GM18508 (cell line): ENCODE results near the gene SLC39A9.
"Not testable (repeated sequence)": the region's sequence is repeated elsewhere in the genome, so short reads cannot be mapped to it uniquely, and the experiment has no call there.

Source experiments
- ATAC-seq: cut with Tn5 transposase; IDR thresholded peaks from one replicate; pipeline ENCODE4 v1.9.1; 2021; ENCODE audit warnings: moderate number of reproducible peaks; ENCODE audit not compliant: insufficient read depth, unreplicated experiment

The SLC39A9 gene

GRCh38 chr14:69366761-69367160 is 31.7 kb upstream of the SLC39A9 start:
- ATAC-seq = no peak

GRCh38 chr14:69368381-69368780 is 30.1 kb upstream of the SLC39A9 start:
- ATAC-seq = no peak

DNA sequence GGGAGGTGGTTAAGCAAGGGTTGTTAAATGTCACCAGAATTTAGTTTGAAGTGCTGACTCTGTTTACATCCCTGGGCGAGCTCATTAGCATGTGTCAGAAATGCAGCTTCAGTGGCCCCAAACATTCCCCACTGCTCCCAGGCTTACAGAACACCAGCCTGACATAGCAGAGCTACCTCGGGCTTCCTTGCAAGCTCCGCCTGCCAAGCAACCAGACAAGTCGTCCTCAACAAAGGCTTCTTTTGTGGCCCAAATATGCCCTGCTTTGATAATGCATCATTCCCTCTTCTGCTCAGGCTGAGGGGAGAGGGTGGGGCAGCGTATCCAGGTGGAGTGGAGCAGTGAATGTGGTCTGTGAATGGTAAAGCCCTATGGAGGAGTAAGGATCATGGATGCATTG is 28.4 kb upstream of the SLC39A9 start:
- no peak for ATAC-seq

GRCh38 chr14:69372146-69372545 is 26.3 kb upstream of the SLC39A9 start:
- no peak for ATAC-seq

DNA sequence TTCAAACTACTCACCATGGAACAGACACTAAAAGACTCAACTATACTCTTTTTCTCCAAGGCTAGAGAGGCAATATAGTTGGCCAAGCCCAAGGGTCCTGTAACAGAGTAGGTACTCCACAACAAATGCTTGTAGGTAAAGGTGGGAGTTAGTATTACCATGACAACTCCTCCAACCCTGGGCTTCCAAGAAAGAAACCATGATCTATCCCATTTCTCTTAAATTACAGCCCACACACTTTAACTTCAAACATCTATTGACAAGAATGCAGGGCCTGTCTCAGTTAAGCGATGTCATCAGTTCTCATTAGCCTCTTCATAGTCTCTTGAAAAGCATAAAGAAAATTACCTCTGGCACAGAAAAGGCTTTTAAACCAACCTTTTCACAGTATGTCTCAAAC is 25.4 kb upstream of the SLC39A9 start:
- no peak for ATAC-seq

DNA sequence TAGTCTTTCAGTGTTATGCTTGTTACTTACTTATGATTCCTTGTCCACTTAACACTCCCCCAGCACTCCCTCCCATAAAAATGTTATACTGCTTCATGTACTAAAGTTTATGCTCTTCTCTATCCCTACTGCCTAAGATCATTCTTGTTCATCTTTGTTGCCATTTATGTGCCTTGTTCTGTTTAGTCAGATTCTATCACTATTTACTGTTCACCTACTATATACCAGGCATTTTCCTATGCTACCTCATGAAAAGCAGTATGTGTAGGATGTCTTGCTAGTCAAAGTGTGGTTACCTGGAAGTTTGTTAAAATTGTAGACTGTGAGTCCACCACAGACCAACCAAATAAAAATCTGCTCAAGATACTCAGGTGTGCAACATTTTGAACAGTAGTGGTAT is 24.3 kb upstream of the SLC39A9 start:
- no peak for ATAC-seq

GRCh38 chr14:69375182-69375581 is 23.3 kb upstream of the SLC39A9 start:
- no peak for ATAC-seq

DNA sequence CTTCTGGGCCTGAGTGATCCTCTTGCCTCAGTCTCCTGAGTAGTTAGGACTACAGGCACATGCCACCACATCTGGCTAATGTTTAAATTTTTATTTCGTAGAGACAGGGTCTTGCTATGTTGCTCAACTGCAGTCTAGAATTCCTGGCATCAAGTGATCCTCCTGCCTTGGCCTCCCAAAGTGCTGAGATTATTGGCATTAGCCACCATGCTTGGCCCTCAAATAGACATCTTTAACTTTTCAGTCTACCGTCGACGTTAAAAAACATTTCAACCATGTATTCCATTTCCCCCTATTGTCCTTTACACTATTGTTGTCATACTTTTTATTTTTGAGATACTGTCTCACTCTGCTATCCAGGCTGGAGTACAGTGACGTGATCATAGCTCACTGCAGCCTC is 22.8 kb upstream of the SLC39A9 start:
- no peak for ATAC-seq

DNA sequence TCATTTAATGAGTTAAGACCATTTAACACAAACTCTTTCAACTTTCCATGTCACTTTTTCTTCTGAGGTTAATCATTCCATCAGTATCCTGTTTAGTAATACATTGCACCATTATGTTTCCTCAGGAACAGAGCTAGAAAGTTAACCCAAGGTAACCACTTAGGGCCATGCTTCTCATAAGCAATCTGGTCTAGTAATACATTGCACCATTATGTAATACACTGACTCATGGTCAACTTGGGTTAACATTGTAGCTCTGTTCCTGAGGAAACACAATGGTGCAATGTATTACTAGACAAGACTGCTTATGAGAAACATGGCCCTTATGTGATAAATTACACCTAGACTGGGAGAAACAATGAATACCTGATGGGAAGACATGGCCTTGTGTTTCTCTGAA is 22.1 kb upstream of the SLC39A9 start:
- ATAC-seq = no peak

GRCh38 chr14:69378274-69378673 is 20.2 kb upstream of the SLC39A9 start:
- no peak for ATAC-seq

GRCh38 chr14:69387311-69387710 is 11.2 kb upstream of the SLC39A9 start:
- no peak for ATAC-seq

DNA sequence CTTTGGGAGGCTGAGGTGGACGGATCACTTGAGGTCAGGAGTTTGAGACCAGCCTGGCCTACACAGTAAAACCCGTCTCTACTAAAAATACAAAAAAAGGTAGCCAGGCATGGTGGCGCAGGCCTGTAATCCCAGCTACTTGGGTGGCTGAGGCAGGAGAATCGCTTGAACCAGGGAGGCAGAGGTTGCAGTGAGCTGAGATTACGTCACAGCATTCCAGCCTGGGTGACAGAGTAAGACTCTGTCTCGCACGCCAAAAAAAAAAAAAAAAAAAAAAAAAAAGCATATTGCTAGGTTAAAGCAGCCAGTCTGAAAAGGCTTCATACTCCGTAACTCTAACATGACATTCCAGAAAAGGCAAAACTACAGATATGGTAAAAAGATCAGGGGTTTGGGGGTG is 7.1 kb upstream of the SLC39A9 start:
- ATAC-seq = not testable (repeated sequence)

- no peak for ATAC-seq
These were observed 6.0 kb upstream of the SLC39A9 start for GRCh38 chr14:69392481-69392880.

DNA sequence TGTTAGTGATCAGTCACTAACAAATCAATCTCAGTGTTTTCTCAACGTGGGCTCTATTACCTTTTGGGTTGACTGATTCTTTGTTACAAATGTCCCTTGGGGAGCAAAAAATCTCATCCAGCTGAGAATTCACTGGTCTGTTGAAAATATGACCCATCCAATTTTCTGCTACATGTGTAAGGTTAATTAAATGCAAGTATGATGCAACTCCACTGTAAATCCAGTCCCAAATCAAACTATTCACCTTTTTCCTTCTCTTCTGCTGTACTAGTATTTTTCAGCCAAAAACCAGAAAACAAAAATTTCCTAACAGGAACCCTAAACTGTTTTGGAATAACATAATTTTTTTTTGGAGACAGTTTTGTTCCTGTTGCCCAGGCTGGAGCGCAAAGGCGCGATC is 2.6 kb upstream of the SLC39A9 start:
- no peak for ATAC-seq

- ATAC-seq = no peak
These were observed 322 bp downstream of the SLC39A9 start for GRCh38 chr14:69398818-69399210.

- no peak for ATAC-seq
These were observed 1.3 kb downstream of the SLC39A9 start for GRCh38 chr14:69399750-69400149.

GRCh38 chr14:69400154-69400553 is 1.7 kb downstream of the SLC39A9 start:
- ATAC-seq = no peak

- no peak for ATAC-seq
These were observed 3.3 kb downstream of the SLC39A9 start for GRCh38 chr14:69401841-69402240.

- ATAC-seq = no peak
These were observed 6.0 kb downstream of the SLC39A9 start for GRCh38 chr14:69404478-69404877.

- ATAC-seq = no peak
These were observed 6.4 kb downstream of the SLC39A9 start for GRCh38 chr14:69404883-69405282.

DNA sequence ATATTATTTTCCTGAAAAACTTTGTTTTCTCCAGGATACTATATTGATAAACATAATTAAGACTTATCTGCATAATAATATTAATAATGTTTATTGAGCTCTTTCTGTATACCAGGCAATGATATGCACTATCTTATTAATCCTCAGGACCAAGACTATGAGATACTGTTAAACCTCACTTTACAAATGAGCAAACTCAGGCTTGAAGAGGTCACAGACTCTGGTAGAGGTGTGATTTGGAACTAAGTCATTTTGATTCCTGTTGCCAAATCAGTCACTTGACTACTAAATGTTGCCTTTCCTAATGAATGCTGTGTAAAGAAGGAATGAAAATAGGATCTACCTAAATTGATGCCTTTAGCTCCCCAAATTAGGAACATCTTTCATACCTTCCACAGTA is 7.3 kb downstream of the SLC39A9 start:
- ATAC-seq = no peak

GRCh38 chr14:69408331-69408960 is 10.0 kb downstream of the SLC39A9 start:
- no peak for ATAC-seq

DNA sequence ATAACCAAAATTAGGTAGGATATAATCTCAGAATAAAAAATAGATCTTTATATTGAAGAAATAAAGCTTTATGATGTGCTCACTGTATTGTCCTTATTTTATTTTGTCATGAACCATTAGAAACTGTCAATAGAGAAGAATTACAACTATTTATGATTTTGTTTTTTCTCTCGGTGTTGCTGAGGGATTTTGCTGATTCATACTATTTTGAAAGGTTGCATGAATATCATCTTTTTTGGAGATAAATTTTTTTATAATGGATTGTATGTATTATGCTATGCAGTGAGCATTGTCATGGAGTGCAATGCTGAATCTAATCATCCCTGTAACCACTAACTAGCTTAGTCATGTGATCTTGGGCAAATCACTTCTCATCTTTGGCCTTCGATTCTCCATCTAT is 15.0 kb downstream of the SLC39A9 start:
- ATAC-seq = no peak
